ENCODE results near the gene JPH3.

Gene JPH3

GRCh38 chr16:87619360-87620200 is 17.3 kb downstream of the JPH3 start:
- Histone ChIP-seq H3K27ac (ENCODE audit: low read depth, low read length) (no peak overlapping the region), H3K27me3 (ENCODE audit: insufficient read depth, low read length) (no peaks in the 10 kb centered on the region), H3K4me3 (ENCODE audit: low read length) (no peak overlapping the region), H3K4me1 (ENCODE audit: insufficient read depth, low read length) (no peaks in the 10 kb centered on the region), H3K9ac (ENCODE audit: low read depth, low read length) (no peak overlapping the region), H3K36me3 (ENCODE audit: insufficient read depth, low read length) (no peaks in the 10 kb centered on the region), H3K9me3 (ENCODE audit: insufficient read depth, low read depth, low read length) (no peaks in the 10 kb centered on the region)
- WGBS: 84% methylated on average over 26 of the region's 26 CpGs

DNA sequence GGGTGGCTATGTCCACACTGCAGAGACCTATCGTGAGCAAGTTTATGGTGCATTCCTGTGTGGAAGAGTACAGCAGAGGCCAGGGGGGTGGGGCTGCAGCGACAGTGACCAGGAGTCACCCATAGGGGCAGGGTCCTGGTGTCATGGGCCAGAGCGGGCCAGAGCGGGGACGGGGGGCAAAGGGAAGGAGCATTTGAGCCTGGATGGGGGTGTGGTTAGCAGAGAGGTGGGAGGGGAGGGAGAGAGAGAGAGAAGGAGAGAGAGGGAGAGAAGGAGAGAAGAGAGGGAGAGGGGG is 17.8 kb downstream of the JPH3 start:
- no peak overlapping the region for H3K4me3 ChIP-seq (ENCODE audit: low read length)
- H3K9ac ChIP-seq (ENCODE audit: low read depth, low read length): no peak overlapping the region
- no peaks in the 10 kb centered on the region for H3K9me3 ChIP-seq (ENCODE audit: insufficient read depth, low read depth, low read length)
- H3K27ac ChIP-seq (ENCODE audit: low read depth, low read length): no peak overlapping the region
- no peaks in the 10 kb centered on the region for H3K36me3 ChIP-seq (ENCODE audit: insufficient read depth, low read length)
- H3K27me3 ChIP-seq (ENCODE audit: insufficient read depth, low read length): no peaks in the 10 kb centered on the region
- 45% methylated on average over 5 of the region's 5 CpGs for WGBS
- no peaks in the 10 kb centered on the region for H3K4me1 ChIP-seq (ENCODE audit: insufficient read depth, low read length)

DNA sequence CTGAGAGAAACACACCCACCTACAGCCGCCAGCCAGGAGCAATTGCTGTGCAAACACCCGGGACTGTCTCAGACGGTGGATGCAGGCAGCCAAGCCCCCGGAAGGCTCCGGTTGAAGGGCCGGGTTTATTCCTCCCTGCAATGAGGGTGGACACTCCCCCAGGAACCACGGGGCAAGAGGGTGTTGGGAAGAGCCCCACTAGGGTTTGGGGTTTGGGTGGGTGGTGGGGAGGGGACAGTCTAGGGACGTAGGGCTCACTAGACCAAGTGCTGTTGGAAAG is 19.2 kb downstream of the JPH3 start:
- Histone ChIP-seq H3K9me3 (ENCODE audit: insufficient read depth, low read depth, low read length) (no peaks in the 10 kb centered on the region), H3K4me3 (ENCODE audit: low read length) (no peak overlapping the region), H3K36me3 (ENCODE audit: insufficient read depth, low read length) (no peaks in the 10 kb centered on the region), H3K27ac (ENCODE audit: low read depth, low read length) (no peak overlapping the region), H3K4me1 (ENCODE audit: insufficient read depth, low read length) (no peaks in the 10 kb centered on the region), H3K27me3 (ENCODE audit: insufficient read depth, low read length) (no peaks in the 10 kb centered on the region), H3K9ac (ENCODE audit: low read depth, low read length) (no peak overlapping the region)
- WGBS: 83% methylated on average over 8 of the region's 8 CpGs

- 79% methylated on average over 15 of the region's 15 CpGs for WGBS
- Histone ChIP-seq H3K4me3 (ENCODE audit: low read length) (no peak overlapping the region), H3K9me3 (ENCODE audit: insufficient read depth, low read depth, low read length) (no peaks in the 10 kb centered on the region), H3K9ac (ENCODE audit: low read depth, low read length) (no peak overlapping the region), H3K27ac (ENCODE audit: low read depth, low read length) (no peak overlapping the region), H3K27me3 (ENCODE audit: insufficient read depth, low read length) (no peaks in the 10 kb centered on the region), H3K36me3 (ENCODE audit: insufficient read depth, low read length) (no peaks in the 10 kb centered on the region), H3K4me1 (ENCODE audit: insufficient read depth, low read length) (no peaks in the 10 kb centered on the region)
Measured at GRCh38 chr16:87621976-87622713, 19.8 kb downstream of the JPH3 start.

DNA sequence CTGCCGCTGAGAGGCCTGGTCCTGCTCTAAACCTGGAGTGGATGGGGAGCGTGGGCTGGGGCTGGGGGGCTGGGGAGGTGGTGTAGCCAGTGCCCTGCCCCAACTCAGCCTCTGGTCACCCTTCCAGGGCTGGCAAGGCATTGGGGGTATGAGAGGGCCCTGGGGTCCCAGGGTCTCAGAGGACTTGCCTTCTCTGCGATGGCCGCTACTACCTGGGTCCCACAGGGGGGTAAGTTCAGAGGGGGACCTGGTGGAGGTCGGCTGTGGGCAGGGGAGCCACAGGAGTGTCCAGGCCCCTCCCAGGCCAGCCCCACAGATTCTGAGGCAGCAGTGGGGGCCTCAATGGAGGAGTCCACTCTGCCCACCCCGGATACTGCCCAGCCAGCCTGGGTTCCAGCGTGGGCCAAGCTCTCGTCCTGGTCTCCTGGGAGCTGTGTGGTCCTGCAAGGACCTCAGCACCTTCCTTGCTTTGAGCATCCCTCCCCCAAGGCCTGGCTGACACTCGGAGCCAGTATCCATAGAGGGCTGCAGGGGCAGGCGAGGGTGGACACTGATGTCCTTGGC is 20.5 kb downstream of the JPH3 start:
- WGBS: 90% methylated on average over 10 of the region's 10 CpGs
- H3K36me3 ChIP-seq (ENCODE audit: insufficient read depth, low read length): no peaks in the 10 kb centered on the region
- no peaks in the 10 kb centered on the region for H3K9me3 ChIP-seq (ENCODE audit: insufficient read depth, low read depth, low read length)
- no peak overlapping the region for H3K4me3 ChIP-seq (ENCODE audit: low read length)
- H3K27me3 ChIP-seq (ENCODE audit: insufficient read depth, low read length): no peaks in the 10 kb centered on the region
- no peaks in the 10 kb centered on the region for H3K4me1 ChIP-seq (ENCODE audit: insufficient read depth, low read length)
- H3K9ac ChIP-seq (ENCODE audit: low read depth, low read length): no peak overlapping the region
- no peak overlapping the region for H3K27ac ChIP-seq (ENCODE audit: low read depth, low read length)

DNA sequence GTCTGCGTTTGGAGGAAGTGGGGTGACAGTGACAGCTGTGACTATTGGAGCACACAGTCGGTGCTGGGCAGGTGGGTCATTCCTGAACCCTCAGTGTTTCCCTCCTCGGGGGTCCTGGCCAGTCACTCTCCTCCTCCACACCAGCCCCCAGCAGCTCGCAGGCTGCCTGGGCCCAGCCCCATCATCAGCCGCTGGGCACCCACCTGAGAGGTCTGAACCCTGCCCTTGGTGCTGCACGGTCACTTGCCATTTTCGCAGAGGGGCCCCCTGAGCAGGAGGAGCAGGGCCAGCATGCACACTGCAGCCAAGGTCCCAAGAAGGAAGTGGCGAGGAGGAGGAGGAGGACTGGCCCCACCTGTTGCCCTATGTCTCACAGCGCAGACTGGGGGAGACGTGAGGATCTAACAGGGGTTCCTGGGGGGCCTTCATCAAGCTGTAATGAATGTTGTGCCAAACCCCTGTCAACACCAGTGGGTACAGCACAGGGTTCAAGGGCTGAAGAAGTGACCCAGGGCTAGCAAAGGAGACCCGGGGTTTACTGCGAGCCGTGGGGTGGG is 23.0 kb downstream of the JPH3 start:
- Histone ChIP-seq H3K4me1 (ENCODE audit: insufficient read depth, low read length) (no peaks in the 10 kb centered on the region), H3K27me3 (ENCODE audit: insufficient read depth, low read length) (no peaks in the 10 kb centered on the region), H3K27ac (ENCODE audit: low read depth, low read length) (no peak overlapping the region), H3K9ac (ENCODE audit: low read depth, low read length) (no peak overlapping the region), H3K4me3 (ENCODE audit: low read length) (no peak overlapping the region), H3K36me3 (ENCODE audit: insufficient read depth, low read length) (no peaks in the 10 kb centered on the region), H3K9me3 (ENCODE audit: insufficient read depth, low read depth, low read length) (no peaks in the 10 kb centered on the region)
- WGBS: 92% methylated on average over 13 of the region's 13 CpGs

- no peak overlapping the region for H3K9ac ChIP-seq (ENCODE audit: low read depth, low read length)
- no peaks in the 10 kb centered on the region for H3K27me3 ChIP-seq (ENCODE audit: insufficient read depth, low read length)
- H3K27ac ChIP-seq (ENCODE audit: low read depth, low read length): no peak overlapping the region
- no peaks in the 10 kb centered on the region for H3K4me1 ChIP-seq (ENCODE audit: insufficient read depth, low read length)
- H3K9me3 ChIP-seq (ENCODE audit: insufficient read depth, low read depth, low read length): 0 out of 2 replicates have a peak, but pooled peaks cover 7% of the 10 kb centered on the region
- H3K36me3 ChIP-seq (ENCODE audit: insufficient read depth, low read length): no peaks in the 10 kb centered on the region
- 93% methylated on average over 13 of the region's 14 CpGs for WGBS
- H3K4me3 ChIP-seq (ENCODE audit: low read length): no peak overlapping the region
Measured at GRCh38 chr16:87626401-87626800, 24.1 kb downstream of the JPH3 start.

DNA sequence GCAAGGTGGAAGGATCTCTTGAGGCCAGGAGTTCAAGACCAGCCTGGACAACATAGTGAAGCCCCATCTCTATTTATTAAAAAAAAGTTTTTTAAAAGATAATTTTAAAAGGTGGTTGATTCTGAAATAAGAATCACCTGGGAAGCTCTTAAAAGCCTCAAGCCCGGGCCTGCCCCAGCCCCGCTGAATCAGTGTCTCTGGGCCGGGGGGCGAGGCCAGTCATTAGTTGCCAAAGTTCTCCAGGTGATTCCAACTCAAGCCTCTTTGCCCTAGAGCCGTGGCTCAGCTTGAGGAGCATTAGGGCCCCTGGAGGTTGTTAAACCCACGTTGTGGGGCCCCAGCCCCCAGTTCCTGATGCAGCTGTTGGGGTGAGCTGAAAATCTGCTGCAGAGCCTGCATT is 24.6 kb downstream of the JPH3 start:
- no peaks in the 10 kb centered on the region for H3K27me3 ChIP-seq (ENCODE audit: insufficient read depth, low read length)
- H3K9me3 ChIP-seq (ENCODE audit: insufficient read depth, low read depth, low read length): 0 out of 2 replicates have a peak, but pooled peaks cover 7% of the 10 kb centered on the region
- no peaks in the 10 kb centered on the region for H3K36me3 ChIP-seq (ENCODE audit: insufficient read depth, low read length)
- no peak overlapping the region for H3K27ac ChIP-seq (ENCODE audit: low read depth, low read length)
- no peaks in the 10 kb centered on the region for H3K4me1 ChIP-seq (ENCODE audit: insufficient read depth, low read length)
- H3K4me3 ChIP-seq (ENCODE audit: low read length): no peak overlapping the region
- no peak overlapping the region for H3K9ac ChIP-seq (ENCODE audit: low read depth, low read length)
- WGBS: 90% methylated on average over 6 of the region's 6 CpGs

GRCh38 chr16:87627542-87628245 is 25.4 kb downstream of the JPH3 start:
- Histone ChIP-seq H3K36me3 (ENCODE audit: insufficient read depth, low read length) (no peaks in the 10 kb centered on the region), H3K27ac (ENCODE audit: low read depth, low read length) (no peak overlapping the region), H3K9ac (ENCODE audit: low read depth, low read length) (no peak overlapping the region), H3K4me1 (ENCODE audit: insufficient read depth, low read length) (no peaks in the 10 kb centered on the region), H3K4me3 (ENCODE audit: low read length) (no peak overlapping the region), H3K27me3 (ENCODE audit: insufficient read depth, low read length) (no peaks in the 10 kb centered on the region), H3K9me3 (ENCODE audit: insufficient read depth, low read depth, low read length) (0 out of 2 replicates have a peak, but pooled peaks cover 7% of the 10 kb centered on the region)
- 84% methylated on average over 14 of the region's 14 CpGs for WGBS

- Histone ChIP-seq H3K4me1 (ENCODE audit: insufficient read depth, low read length) (no peaks in the 10 kb centered on the region), H3K27me3 (ENCODE audit: insufficient read depth, low read length) (no peaks in the 10 kb centered on the region), H3K27ac (ENCODE audit: low read depth, low read length) (no peak overlapping the region), H3K9ac (ENCODE audit: low read depth, low read length) (no peak overlapping the region), H3K9me3 (ENCODE audit: insufficient read depth, low read depth, low read length) (0 out of 2 replicates have a peak, but pooled peaks cover 7% of the 10 kb centered on the region), H3K4me3 (ENCODE audit: low read length) (no peak overlapping the region), H3K36me3 (ENCODE audit: insufficient read depth, low read length) (no peaks in the 10 kb centered on the region)
- WGBS: 89% methylated on average over 25 of the region's 25 CpGs
Measured at GRCh38 chr16:87628246-87628923, 26.1 kb downstream of the JPH3 start.
